Measurements from ENCODE around the gene COL4A1.

COL4A1 gene

DNA sequence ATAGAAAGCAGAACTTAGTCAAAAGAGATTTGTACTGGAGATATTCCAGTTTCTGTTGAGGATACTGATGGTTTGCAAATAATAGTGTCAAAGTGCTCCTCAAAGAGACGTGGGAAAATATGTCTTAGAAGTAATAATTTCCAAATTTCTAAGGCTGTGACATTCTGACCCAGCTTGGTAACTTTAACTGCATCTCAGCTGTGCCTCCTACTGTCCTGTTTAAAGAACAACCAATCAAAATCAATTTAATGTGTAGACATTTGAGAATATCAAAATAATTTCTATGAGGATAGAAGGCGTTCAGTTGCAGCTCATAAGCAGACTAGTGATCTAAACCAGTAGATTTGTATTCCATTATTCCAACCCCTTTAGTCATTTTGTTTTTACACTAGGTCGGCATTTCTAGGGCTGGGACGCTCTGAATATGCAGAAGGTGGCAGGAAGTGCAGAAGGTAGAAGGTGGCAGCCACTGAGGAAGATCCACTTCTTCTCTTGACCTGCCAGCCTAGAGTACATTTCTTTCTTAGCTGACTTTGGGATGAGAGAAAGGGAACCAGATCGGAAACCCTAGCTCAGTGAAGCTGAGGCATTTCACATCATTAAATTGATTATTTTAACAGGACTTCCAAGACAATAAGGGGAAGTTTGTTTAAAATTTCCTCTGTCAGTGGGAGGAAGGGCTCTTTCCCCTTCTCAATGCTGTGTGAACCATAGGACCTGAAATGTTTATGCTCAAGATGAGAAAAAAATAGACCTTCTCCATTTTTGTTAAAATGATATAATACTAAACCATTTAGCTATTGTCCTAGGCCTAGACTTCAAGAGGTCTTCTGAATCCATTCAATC lies 67.5 kb downstream of the COL4A1 start:
- no peak for FAIRE-seq
- no peak for DNase-seq (ENCODE audit: low spot score)

GRCh38 chr13:110238818-110239195 lies 68.2 kb downstream of the COL4A1 start:
- FAIRE-seq (no peak), DNase-seq (ENCODE audit: low spot score) (no peak)

- FAIRE-seq, result no peak
- no peak for DNase-seq (ENCODE audit: low spot score)
These were observed 68.8 kb downstream of the COL4A1 start for GRCh38 chr13:110237875-110238817.

- DNase-seq (ENCODE audit: low spot score) (no peak), FAIRE-seq (no peak)
These were observed 70.1 kb downstream of the COL4A1 start for GRCh38 chr13:110236831-110237261.

DNA sequence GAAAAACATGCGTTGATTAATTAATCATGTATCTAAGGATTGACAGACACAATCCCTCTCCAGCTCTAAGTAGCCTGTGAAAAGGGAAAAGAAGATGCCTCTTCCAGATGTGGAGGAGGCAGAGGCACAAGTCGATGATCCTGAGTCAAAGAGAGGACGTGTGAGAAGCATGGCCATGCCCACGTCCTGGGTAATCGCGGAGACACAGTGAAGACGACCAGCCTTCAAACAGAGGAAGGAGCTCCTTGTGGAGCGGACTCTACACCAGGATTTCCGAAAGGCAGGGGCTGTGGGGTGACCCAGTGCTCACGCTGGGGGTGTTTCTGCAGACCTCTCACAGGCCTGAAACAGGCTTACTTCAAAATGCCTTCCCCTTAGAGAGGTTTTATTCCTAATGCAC lies 70.5 kb downstream of the COL4A1 start:
- no peak for FAIRE-seq
- no peak for DNase-seq (ENCODE audit: low spot score)

GRCh38 chr13:110234532-110234931 lies 72.4 kb downstream of the COL4A1 start:
- no peak for FAIRE-seq
- DNase-seq (ENCODE audit: low spot score), result no peak

DNA sequence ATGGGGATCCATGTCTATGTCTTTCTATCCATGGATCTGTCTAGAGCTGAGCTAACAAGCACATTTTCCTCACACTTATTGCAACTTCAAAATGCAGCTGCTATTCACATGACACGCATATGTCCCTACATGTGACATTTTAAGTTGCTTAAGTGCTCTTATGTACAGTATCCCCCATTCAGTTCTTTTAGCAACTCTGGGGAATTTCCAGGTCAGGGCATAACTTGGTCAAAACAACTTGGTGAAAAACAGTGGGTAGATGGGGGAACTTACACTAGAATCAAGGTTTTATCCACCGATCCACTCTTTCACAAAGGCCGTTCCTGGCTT lies 73.0 kb downstream of the COL4A1 start:
- no peak for FAIRE-seq
- no peak for DNase-seq (ENCODE audit: low spot score)

DNA sequence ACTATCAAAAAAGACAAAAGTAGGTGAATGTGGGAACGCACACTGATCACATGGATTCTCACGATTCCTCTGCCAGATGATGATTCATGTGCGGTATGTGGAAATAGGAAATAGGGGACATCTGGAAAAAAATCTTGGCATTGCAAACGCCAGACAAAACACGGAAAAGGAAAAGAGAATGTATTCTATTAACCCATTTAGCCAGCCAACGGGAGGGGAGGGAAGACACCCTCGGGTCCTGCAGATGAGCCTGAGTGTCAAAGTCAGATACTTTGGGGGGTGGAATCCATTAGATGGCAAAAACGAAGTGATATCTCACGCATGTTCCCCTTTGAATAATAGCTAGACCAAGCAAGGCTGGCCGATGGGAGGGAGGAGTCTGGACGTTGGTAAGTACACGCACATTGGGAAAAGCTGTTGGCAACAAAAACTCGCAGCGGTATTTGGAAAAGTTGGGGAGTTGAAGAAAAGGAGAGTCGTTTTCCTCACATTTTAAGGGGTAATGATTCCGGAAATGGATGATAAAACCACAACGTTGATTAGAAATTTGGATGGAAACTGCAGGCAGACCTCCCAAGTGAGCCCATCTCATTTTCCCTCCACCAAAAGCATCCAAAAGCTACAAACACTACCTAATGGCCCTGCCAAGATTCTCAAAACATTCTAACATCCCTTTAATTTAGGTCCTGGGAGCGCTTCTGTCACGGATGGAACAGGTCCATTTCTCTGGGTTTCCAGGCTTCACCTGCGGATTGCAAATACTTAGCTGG lies 73.6 kb downstream of the COL4A1 start:
- no peak for DNase-seq (ENCODE audit: low spot score)

GRCh38 chr13:110232756-110233155 lies 74.2 kb downstream of the COL4A1 start:
- no peak for DNase-seq (ENCODE audit: low spot score)
- no peak for FAIRE-seq

More for the DNA sequence above, 73.6 kb downstream of the COL4A1 start:
- no peak for FAIRE-seq

DNA sequence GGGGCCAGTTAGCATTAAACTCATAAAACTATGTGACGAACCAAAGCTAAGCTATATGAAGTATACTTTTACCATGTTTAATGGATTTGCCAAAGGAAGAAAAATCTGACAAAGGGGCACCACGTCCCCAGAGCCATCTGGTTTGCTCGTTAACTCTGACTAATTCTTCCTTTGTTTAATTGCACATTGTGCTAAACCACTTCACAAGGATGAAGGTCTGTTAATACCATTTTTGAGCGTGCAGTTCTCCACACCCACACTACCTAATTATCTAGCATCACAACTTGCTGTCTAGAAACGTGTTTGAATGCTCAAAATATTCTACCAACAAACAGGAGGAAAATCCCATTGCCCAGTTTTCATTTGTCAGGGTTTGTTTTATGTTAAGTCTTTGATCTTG lies 74.8 kb downstream of the COL4A1 start:
- no peak for FAIRE-seq
- DNase-seq (ENCODE audit: low spot score), result no peak

DNA sequence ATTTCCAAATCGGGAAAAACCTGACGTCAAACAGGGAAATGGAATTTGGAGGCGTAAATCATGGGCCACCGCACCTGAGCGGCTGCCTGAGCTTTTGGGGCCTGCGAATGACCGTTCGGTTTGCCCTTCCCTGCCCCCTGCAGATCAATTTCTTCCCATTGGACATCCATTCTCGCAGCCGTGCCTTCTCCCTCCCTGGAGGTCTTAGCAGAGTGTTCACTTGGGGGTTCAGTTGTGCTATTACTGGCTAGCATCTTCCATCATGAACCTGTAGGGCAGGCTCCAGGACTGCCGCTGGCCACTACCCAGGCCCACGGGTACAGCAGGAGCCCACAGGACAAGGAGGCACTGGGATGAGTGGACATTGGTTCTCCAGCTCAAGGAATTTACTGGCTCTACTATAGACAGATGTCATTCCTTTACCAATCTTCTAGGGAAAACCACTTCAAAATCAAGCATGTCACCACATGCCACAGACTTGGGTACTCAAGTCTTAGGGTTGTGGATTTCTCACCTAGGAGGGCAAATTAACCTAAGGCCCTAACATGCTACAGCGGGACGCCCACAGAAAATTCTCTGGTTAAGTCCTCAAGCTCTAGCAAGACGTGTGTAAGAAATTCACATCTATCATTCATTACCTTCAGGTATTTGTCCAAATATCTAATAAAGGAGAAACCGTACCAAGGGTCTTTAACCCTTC lies 75.5 kb downstream of the COL4A1 start:
- no peak for DNase-seq (ENCODE audit: low spot score)
- FAIRE-seq, result no peak

DNA sequence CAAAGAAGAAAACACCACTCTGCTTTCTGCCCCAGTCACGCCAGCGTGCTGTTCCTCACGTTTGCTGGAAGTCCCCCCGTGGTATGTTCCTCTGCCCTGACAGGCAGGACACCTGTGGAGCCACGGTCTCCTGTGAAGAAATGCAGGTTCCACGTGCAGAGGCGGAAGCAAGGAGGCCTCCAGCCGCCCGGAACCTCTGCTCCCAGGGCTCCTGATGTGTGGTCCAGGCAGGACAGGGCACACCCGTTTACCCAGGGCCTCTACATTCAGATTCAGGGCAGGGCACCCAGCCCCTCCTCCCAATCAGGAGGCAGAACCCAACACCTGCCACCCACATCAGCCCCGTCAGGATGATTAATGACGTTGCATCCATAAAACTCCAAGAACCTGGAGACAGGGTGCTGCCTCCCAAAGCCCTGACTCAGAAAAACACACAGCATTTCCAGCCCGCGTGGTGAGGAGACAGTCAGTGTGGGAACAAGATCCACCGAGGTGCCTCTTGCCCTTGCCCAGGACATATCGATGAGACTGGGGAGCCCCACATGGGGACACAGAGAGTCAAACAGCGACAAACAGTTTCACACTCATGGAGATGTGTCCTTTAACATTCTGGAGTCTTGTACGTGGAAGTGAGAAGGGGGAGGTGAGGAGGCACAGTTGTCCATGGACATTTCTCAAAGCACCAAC lies 76.2 kb downstream of the COL4A1 start:
- no peak for FAIRE-seq
- DNase-seq (ENCODE audit: low spot score), result no peak

DNA sequence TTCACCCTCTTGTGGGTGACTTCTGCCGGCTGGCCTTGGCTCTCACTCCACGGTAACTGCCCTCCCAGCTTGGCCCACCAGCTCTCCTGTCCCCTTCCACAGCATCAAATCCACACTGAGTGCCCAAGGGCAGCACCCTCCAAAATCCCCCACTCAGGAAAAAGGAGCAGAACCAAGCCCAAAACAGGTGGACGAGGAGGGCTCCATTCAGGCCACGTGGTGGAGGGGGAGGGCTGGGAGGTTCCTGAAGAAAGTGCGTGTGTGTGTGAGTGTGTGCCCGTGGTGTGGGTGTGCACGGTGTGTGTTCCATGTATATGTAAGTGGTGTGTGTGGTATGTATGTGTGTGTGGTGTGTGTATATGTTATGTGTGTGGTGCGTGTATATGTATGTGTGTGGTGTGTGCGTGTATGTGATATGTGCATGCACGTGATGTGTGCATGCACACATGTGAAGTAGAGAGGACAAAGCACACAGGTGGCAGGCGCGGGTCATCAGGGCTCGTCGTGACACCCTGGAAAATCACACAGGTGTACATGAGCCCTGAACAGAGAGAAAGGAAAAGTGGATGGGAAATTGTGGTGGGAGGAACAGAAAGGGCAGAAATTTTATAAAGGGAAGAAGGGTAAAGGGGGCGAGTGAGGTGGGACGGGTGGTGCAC lies 76.9 kb downstream of the COL4A1 start:
- DNase-seq (ENCODE audit: low spot score) (no peak), FAIRE-seq (no peak)

DNA sequence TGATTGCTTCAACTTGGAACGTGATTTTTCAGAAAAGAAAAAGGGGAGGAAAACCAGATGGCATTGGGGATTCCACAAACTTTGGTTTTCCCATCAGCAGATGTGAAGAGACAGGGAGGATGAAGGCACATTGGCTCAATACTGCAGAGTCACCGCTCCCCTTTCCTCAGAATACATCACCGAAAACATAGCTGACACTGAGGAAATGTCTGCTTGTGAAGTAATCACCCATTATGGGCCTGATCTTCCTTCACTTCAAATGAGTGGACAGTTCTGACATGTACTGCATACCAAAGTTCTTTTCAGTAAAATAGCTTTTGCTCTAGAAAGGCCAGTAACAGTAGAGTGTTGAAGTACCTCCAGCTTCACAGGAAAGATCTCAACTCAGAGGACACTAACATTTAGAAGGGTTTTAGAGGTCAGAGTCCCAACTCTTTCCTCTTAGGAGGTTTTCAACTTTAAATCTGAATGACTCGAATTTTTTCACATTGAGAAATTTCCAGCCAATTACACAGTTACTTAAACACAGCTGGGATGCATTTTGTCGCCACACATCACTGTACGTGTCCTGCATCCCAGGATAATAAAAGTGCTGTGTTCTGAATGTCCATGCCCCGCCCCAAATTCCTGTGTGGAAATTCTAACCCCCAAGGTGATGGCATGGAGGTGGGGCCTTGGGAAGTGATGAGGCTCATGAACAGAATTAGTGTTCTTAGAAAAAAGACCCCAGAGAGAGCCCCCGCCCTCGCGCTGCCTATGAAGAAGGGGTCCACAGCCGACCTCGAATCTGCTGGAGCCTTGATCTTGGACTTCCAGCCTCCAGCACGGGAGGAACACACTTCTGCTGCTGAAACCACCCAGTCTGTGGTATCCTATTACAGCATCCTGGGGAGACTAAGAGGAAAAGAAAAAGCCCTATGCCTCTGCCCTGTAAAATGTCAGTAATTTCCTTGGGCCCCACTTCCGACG lies 77.7 kb downstream of the COL4A1 start:
- DNase-seq (ENCODE audit: low spot score), result no peak
- no peak for FAIRE-seq

DNA sequence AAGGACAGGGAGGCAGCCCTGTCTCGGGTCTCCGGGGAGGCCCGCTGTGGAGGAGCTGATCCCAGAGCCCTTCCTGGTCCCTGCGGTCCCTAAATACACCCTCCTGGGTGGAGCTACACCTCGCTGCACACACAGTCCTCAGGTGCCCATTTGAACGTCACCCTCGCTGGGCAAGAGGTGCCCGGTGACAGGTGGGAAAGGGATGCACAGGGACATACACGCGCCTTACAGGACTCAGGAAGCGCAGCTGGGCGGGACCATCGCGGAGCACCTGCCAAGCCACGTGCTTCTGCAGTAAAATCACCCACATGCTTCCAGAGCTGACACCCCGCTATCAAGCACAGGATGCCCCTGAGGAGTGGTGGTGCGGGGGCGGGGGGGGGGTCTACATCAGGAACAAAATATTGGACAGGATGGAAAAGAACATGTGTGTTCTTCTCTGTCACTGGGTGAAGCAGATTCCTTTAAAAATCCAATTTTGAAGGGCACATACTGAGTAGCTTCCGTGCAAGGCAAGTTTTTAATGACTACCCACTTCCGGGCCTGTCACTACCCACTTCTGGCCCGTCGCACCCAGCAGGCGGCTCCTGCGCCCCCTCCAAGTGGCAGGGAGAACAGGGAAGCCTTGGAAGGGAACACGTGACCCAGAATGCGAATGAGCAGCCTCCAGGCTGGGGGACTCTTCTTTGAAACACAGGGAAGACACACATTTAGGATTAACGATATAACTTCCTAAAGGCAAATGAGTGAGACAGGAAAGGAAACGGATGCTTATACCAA lies 78.9 kb downstream of the COL4A1 start:
- FAIRE-seq (no peak), DNase-seq (ENCODE audit: low spot score) (no peak)

DNA sequence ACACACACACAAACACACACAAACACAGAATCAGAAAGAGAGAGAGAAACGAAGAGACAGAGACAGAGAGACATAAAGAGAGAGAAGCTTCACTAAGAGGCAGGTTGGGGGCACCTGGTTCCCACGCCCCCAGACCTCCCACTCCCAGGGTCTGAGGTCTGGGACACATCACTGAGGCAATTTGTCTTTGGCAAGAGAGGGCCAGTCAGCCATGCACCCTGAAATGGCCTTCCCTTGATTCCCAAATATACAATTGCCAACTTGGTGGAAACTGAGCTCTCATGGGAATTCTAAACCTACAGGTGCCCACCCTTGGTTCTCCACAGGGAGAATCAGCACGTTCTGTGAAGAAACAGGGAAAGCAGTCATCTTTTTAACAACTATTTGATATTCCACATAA lies 79.5 kb downstream of the COL4A1 start:
- DNase-seq (ENCODE audit: low spot score) (no peak), FAIRE-seq (no peak)

DNA sequence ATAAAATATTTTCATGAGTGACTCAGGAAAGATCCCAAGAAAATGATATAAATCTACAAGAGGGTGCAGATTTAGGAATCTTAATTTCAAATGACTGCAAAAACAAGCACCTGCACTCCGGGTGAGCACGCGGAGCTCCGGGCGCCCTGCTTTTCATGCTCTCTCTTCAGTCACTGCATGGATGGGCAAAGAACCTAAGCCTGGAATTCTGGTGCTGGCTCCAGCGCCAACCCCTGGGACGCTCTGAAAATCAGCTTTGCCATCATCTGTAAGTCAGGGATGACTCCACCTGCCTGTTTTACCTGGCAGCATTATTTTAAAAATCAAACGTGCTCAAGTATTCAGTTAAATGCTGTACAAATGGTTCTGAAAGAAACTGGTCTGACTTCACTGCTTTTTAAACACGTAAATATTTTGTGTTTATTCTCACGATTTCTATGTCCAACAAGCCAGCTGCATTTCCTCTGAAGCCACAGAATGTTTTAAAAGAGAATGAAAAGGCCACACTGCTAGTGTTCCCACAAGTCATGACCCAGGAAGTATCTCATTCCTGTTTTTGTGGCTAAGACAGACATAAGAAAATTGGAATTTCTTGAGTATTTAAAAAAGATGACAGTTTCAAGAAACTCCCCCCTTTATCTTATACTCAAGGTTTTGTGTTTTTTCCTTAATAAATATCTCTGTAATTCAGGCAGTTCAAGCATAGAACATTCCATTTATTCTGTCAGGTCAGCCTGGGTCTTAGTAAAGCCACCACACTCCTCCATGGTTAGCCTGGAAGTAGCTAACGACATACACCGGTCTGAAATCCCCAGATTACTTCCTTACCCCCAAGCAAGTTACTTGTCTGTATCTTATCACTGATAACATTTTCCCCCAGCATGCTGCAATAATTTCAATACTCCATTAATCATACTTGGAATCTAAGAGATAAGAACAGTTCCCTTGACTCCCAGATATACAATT lies 81.1 kb downstream of the COL4A1 start:
- DNase-seq (ENCODE audit: low spot score) (peak; percentile 52), FAIRE-seq (no peak)

Measured in RCC 7860 (cell line).